Left lung (tissue), 10 donors: ENCODE results near the gene PHF20. TPM values are rescaled to one million over a fixed set of nuclear protein-coding genes. Genes with fewer than 3 reads are reported as not detected.

Source experiments
- ATAC-seq: fragments of 200-7000 bp; cut with Tn5 transposase; one replicate; pipeline ENCODE4 v1.9.1; 2020; ENCODE audit warnings: moderate library complexity
- DNase-seq, 4 donors: peaks; one replicate each; pipeline ENCODE4 v3.0.0-alpha.2; 2013 to 2020
- H3K27ac ChIP-seq, 2 donors: fragments of 200-600 bp; sonication (generic) in 1 of 2; one replicate each; pipeline versions ENCODE4 v1.5.0 to v1.8.0; 2020 to 2021
- H3K27me3 ChIP-seq, 2 donors: fragments of 200-600 bp; sonication (generic) in 1 of 2; one replicate each; pipeline versions ENCODE4 v1.5.0 to v1.8.0; 2020 to 2021
- H3K36me3 ChIP-seq, 2 donors: fragments of 200-600 bp; sonication (generic) in 1 of 2; one replicate each; pipeline versions ENCODE4 v1.5.0 to v1.8.0; 2020 to 2021
- H3K4me1 ChIP-seq, 2 donors: fragments of 200-600 bp; one replicate each; pipeline ENCODE4 v1.8.0; 2021
- H3K4me3 ChIP-seq, 2 donors: fragments of 200-600 bp; sonication (generic) in 1 of 2; one replicate each; pipeline versions ENCODE4 v1.5.0 to v1.8.0; 2020 to 2021; ENCODE audit warnings: mild to moderate bottlenecking in 1 of 2
- H3K9me3 ChIP-seq, 2 donors: fragments of 200-600 bp; sonication (generic) in 1 of 2; one replicate each; pipeline versions ENCODE4 v1.5.0 to v1.8.0; 2020 to 2021
- CTCF ChIP-seq, 2 donors: fragments of 200-600 bp; sonication (generic) in 1 of 2; IDR thresholded peaks; one replicate each; pipeline versions ENCODE4 v1.5.0 to v1.8.0; 2021; ENCODE audit warnings: antibody characterized with exemption in 2 of 2
- intact Hi-C, 2 donors: fragments of 100-400 bp; cut with DNase I; formaldehyde crosslinking; loops; one replicate each; pipeline versions ENCODE4 v1.11.2 to v1.14.2; 2022
- polyA plus RNA-seq, 6 donors: library from polyadenylated mRNA; unstranded; fragments of 120-200 nt; gene quantifications; one replicate each; pipeline ENCODE4 v1.2.1, GENCODE V29; 2013; ENCODE audit not compliant: insufficient read length in 6 of 6
- total RNA-seq, 2 donors: library from RNA; stranded (reverse); fragmentation: NEBNext Ultra II Directional; extraction: Animal tissue kit (Norgen Biotek cat#: 25700); gene quantifications; one replicate each; pipeline ENCODE4 v1.2.1, GENCODE V29; 2021
- donor health status: DM: no; HTN: yes; CAD: no.
- donor health status: DM: no; HTN: no; CAD: no.

PHF20 gene
- total and polyA plus RNA-seq, 8 donors = 31.1 to 43.4 (median 39.6) TPM

DNA sequence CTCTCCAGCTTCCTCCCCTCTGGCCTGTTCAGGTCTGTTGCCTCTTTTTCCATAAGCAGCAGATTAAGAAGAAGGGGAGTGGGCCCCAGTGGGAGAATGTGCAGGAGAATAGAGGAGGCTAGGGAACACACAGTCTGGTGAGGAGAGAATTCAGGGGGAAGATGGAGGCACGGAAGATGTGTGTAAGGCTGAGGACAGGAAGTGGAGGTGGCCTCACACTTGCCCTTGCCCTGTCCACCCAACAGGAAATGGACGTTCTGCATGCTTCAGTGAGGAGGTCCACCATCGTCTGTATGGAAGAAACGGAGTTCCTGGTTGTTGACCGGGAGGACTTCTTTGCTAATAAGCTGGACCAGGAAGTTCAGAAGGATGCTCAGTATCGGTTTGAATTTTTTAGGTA, 212.6 kb downstream of the PHF20 start:
- no peak for ATAC-seq
- Histone ChIP-seq H3K27ac (no peak overlapping the region), H3K27me3 (no peaks in the 10 kb centered on the region), H3K4me1 (no peaks in the 10 kb centered on the region), H3K36me3 (no peaks in the 10 kb centered on the region), H3K4me3 (no peak overlapping the region), H3K9me3 (no peaks in the 10 kb centered on the region)
- intact Hi-C loops = loop anchor here in 1 of 2 donors (10.0 kb wide), 1 partner anchor 150 kb away; no protein-coding TSS in a partner anchor
- TF ChIP-seq CTCF (IDR thresholded peaks at IDR 0.05) = no peak
- DNase-seq = no peak

GRCh38 chr20:35985806-35986205, 214.0 kb downstream of the PHF20 start:
- no peak overlapping the region for H3K27ac ChIP-seq
- H3K36me3 ChIP-seq = no peaks in the 10 kb centered on the region
- intact Hi-C loops = loop anchor here in 1 of 2 donors (10.0 kb wide), 1 partner anchor 149 kb away; no protein-coding TSS in a partner anchor
- H3K4me3 ChIP-seq = no peak overlapping the region
- no peak for ATAC-seq
- H3K27me3 ChIP-seq = no peaks in the 10 kb centered on the region
- H3K9me3 ChIP-seq = no peaks in the 10 kb centered on the region
- H3K4me1 ChIP-seq = no peaks in the 10 kb centered on the region
- TF ChIP-seq CTCF (IDR thresholded peaks at IDR 0.05) = no peak
- DNase-seq = no peak

GRCh38 chr20:35988910-35989463, 217.2 kb downstream of the PHF20 start:
- no peak for TF ChIP-seq CTCF (IDR thresholded peaks at IDR 0.05)
- ATAC-seq (no peak), DNase-seq (no peak)
- Histone ChIP-seq H3K36me3 (no peaks in the 10 kb centered on the region), H3K4me1 (peaks cover 0 to 6% of the 10 kb centered on the region in 2 donors), H3K9me3 (no peaks in the 10 kb centered on the region), H3K4me3 (no peak overlapping the region), H3K27ac (no peak overlapping the region), H3K27me3 (no peaks in the 10 kb centered on the region)
- intact Hi-C loops = loop anchor here in 1 of 2 donors (10.0 kb wide), 1 partner anchor 146 kb away; no protein-coding TSS in a partner anchor

DNA sequence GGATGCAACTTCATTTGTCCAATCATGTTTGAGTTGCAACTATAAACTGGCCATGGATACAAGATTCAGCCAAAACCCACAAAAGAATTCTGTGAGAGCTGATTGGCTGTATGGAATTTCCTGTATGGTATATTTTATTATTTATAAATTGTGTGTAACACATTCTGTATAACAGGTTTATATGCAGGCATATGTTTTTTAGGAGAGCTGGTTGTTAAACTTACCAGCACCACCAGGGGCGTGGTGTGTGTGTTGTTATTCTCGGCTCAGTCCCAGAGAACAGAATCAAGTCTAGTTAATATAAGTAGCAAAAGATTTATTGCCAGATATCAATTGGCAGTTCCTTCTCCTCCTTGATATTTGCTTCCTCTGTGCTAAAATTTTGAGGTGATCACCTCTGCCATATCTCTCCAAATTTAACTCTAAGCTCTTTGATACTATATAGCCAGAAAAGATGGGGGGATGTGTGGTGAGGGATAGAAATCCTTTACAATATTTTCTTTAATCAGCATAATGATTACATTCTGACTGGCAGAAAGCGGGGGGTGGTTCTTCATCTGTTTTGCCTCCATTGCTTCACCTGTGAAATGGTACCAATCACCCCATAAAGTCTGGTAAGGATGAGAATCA, 219.4 kb downstream of the PHF20 start:
- no peak overlapping the region for H3K4me3 ChIP-seq
- no peaks in the 10 kb centered on the region for H3K27me3 ChIP-seq
- intact Hi-C loops = loop anchor here in 1 of 2 donors (5.0 kb wide), 1 partner anchor 146 kb away; no protein-coding TSS in a partner anchor
- no peak overlapping the region for H3K27ac ChIP-seq
- ATAC-seq = no peak
- DNase-seq = peak in 1 of 4 donors; percentile 36
- no peaks in the 10 kb centered on the region for H3K36me3 ChIP-seq
- H3K9me3 ChIP-seq = no peaks in the 10 kb centered on the region
- peaks cover 0 to 10% of the 10 kb centered on the region in 2 donors for H3K4me1 ChIP-seq
- TF ChIP-seq CTCF (IDR thresholded peaks at IDR 0.05) = peak; percentile 20 to 22

DNA sequence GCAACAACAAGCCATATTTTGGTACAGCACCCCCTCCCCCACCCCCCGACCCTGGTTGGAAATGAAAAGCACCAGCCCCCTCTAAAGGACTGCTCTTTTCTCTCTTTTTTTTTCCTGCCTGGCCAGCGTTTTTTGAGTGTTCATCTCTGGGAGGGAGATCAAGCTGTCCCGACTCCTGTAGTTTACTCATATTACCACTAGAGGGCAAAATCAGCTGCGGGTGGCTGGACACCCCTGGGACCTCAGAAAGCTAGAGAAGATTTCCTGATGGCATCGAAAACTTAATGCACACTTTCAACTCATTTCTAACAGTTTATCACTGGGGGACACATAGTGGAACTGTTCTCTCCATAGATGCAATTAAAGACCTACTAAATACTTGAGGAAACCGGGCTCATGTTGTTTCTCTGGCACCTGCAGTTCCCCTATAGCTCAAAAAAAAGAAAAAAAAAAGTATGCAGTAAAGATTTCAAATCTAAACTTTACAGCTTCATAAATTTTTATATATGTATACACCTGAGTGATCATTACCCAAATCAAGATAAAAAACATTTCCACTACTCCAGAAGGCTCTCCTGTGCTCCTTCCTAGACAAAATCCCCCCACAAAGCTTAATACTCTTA, 221.0 kb downstream of the PHF20 start:
- Histone ChIP-seq H3K36me3 (no peaks in the 10 kb centered on the region), H3K27ac (no peak overlapping the region), H3K4me1 (peaks cover 0 to 10% of the 10 kb centered on the region in 2 donors), H3K4me3 (no peak overlapping the region), H3K9me3 (no peaks in the 10 kb centered on the region), H3K27me3 (no peaks in the 10 kb centered on the region)
- peak in 2 of 4 donors; percentile 71 to 77 for DNase-seq
- TF ChIP-seq CTCF (IDR thresholded peaks at IDR 0.05) = peak; percentile 75 to 80
- intact Hi-C loops = loop anchor here in 1 of 2 donors (5.0 kb wide), 1 partner anchor 144 kb away; no protein-coding TSS in a partner anchor
- peak; percentile 86 for ATAC-seq
